Measurements from ENCODE around the gene TTC38.

Gene TTC38

DNA sequence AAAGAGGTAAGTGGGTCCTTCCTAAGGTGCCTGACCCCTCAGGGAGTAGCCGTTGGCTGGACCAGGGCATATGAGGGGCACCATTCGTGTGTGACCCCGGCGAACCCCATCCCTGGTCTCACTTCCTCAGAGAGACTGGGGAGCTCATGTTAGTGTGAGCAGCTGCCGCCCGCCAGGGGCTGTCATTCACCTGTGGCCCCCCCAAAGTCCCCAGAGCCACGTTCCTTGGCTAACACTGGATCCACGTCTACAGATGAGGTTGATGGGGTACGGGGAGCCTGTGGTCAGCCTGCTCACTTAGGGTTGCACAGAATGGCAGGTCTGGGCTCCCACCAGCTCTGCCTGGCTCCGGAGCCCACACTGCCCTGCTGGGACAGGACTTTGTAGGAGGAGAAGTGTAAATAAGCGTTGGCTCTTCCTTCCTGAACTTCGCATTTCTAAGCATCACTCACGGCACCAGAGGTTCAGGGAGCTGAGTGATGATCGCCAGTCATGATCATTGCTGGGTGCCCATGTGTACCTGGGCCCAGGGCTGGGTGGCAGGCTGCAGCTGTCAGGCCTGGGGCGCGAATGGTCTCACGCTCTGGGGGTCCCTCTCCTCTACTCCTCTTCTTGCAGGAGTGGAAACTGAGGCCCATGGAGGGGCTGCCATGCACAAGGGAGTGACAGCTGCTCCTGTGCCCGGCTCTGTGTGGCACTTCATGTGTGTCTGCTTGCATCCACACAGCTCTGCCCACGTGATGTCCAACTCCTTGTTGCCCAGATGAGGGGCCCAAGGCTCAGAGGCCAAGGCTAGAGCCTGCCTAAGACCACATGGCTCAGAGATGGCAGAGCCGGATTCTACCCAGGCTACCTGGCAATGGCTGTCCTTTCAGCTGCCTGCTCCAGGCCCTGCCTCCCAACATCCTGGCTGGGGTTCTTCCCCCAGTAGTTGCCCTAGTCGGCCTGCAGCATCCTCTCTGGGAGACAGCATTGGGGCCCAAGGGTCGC lies 11.1 kb downstream of the TTC38 start:
- DNase-seq (ENCODE audit: low read depth), result no peak

DNA sequence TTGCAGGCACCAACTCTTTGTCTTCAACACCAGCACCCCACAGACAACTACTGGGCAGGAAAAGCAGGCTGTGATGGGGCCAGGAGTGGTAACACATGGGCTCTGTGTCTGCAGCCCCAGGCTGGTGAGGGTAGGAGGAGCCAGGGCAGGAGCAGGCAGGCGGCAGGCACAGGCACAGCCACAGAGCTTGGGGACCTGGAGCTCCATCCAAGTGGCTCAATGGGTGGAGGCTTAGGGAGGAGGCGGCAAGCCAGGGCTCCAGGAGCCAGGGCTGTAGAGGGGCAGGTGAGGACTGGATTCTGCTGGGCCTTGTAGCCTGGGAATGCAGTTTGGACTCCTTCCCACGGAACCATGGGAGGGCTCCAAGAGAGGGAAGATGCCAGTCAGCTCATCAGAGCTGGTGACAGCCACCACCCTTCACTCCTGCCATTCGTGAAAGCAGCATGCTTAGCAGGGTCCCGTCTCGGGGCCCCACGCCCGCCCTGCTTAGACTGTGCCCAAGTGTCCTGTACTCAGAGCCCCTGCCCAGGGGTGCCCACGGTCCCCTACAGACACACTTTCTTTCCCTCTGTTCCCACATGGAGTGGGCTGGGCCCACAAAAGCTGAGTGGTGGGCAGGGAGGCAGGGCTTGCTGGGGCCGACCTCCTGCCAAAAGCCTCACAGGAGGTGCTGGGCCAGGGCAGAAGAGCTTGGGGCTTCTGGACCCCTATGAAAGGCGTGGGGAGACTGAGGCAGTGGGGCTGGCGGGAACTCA lies 12.4 kb downstream of the TTC38 start:
- no peak for DNase-seq (ENCODE audit: low read depth)

DNA sequence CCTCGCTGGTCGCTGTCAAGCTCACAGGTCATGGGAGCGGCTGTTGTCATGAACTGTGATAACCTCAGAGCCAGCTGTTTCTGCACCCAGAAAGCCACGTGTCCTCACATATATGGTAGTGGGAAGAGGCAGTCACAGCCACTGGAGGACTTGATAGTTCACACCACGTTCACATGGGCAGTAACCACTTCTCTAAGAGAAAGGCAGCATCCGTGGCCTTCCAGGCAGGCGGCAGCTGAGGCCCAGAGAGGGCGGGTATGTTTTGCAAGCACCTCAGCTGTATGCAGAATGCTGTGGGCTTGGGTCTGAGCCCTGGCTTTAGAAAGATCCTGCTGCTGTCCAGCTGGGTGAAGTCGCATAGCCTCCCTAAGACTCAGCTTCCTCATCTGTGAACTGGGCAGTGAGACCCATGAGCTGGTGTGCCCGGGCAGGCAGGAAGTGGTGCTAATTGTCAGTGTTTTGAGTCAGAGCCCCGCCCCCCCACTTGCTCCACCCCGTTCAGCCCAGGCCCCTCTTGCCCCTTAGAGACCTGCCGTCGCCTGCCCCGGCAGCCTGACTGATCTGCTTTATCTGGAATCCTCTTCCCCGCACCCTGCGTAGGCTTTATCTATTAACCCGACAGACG lies 13.3 kb downstream of the TTC38 start:
- DNase-seq (ENCODE audit: low read depth), result no peak

- DNase-seq (ENCODE audit: low read depth), result no peak
Observed at GRCh38 chr22:46281866-46282678, 14.3 kb downstream of the TTC38 start.

- no peak for DNase-seq (ENCODE audit: low read depth)
Observed at GRCh38 chr22:46286006-46286405, 18.2 kb downstream of the TTC38 start.

- no peak for DNase-seq (ENCODE audit: low read depth)
Observed at GRCh38 chr22:46286941-46287872, 19.4 kb downstream of the TTC38 start.

- no peak for DNase-seq (ENCODE audit: low read depth)
Observed at GRCh38 chr22:46287873-46288751, 20.3 kb downstream of the TTC38 start.

- DNase-seq (ENCODE audit: low read depth), result no peak
Observed at GRCh38 chr22:46288846-46289243, 21.0 kb downstream of the TTC38 start.

DNA sequence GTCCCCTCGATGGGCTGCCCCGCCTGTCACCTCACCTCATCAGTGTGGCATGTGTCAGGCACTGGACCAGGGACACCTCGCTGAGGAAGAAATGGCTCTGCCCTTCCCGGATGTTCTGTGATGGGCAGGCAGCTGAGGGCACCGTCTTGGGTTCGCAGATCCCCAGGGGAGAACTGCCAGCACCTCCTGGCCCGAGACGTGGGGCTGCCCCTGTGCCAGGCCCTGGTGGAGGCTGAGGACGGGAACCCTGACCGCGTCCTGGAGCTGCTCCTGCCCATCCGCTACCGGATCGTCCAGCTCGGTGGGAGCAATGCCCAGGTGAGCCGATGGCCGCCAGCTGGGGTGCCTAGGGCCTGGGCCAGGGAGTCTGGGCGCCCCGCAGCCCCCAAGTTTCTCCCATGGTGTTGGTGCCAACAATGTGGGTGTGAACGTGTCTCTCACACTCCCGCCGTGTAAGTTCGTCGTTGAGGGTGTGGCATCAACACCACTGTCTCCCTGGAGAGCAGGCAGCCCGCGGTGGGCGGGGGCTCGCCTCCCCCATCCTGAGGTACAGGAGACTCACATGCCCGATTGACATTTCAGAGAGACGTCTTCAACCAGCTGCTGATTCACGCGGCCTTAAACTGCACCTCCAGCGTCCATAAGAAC lies 21.6 kb downstream of the TTC38 start:
- no peak for DNase-seq (ENCODE audit: low read depth)

DNA sequence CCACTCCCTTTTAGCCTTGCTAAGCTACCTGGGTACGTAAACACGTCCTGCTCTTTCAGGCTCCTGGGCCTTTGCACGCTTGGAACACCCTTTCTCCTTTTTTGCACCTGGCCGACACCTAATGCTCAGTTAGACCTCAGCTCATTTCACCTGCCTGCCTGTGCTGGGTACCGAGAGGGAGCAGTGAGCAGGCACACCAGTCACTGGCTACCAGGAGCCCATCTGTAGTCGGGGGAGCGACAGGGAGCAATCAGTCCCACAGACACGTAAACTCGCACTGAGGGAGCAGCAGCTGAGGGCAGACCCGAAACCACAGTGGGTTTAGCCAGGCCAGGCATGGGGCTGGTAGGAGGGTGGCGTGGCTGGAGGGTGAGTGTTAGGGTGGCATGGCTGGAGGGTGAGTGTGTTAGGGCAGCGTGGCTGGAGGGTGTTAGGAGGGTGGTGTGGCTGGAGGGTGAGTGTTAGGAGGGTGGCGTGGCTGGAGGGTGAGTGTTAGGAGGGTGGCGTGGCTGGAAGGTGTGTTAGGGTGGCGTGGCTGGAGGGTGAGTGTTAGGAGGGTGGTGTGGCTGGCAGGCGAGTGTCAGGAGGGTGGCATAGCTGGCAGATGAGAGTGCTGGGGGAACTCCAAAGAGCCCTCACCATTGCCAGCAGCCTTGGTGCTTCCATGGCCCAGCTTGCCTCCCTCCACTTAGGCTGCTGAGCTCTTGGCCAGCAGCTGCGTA lies 22.5 kb downstream of the TTC38 start:
- no peak for DNase-seq (ENCODE audit: low read depth)

DNA sequence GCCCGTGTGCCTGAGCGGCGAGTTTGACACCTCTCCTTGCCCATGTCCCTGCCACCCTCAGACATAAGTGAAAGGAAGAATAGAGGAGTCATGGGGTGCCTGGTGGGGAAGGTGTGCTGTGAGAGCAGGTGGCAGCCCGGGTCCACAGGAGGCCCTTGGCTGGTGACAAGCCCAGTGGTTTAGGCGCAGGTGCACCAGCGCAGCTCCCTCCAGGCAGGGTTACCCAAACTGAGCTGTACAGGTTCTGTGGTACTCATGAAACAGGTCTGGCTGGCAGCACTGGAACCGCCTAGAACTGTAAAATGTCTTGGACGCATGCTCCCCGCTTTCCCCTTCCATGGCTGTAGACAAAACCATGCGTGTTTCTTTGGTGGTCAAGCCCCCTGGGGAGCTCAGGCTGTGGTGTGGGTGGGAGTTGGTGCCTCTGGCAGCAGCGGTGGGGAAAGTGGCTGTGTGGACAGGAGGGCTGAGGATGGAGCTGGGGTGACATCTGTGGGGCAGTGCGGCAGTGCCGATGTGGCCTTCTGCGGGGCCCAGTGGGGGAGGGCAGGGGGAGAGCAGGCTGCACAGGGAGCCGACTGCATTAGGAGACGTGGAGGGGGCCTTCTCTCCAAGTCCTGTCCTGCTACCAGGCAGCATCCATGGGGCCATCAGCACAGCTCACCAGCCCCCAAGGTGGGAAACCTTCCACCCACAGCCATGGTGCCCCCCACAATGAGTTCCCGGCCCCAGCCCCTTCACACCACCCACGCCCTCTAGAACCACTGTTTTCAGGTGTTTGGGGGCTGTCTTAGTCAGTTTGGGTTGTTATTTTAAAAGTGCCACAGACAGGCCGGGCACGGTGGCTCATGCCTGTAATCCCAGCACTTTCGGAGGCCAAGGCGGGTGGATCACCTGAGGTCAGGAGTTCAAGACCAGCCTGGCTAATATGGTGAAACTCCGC lies 23.3 kb downstream of the TTC38 start:
- DNase-seq (ENCODE audit: low read depth), result no peak

GRCh38 chr22:46292173-46292572 lies 24.4 kb downstream of the TTC38 start:
- DNase-seq (ENCODE audit: low read depth), result no peak

DNA sequence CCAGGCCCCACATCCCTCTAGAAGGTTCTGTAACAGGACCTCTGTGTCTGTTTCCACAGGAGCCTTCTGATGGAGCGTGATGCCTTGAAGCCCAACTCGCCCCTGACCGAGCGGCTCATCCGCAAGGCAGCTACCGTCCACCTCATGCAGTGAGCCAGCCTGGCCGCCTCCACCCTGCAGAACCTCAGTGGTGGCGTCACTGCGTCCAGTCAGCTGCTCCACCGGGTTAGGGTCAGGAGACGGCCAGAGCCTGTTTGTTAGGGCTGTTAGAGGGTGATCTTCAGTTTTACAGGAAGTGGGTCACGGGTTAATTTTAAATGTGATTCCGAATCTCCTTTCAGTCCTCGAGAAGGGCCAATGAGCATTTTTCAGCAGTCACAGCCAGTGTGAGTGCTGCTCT lies 24.9 kb downstream of the TTC38 start:
- no peak for DNase-seq (ENCODE audit: low read depth)

GRCh38 chr22:46293577-46294260 lies 25.9 kb downstream of the TTC38 start:
- DNase-seq (ENCODE audit: low read depth), result no peak

GRCh38 chr22:46294784-46295183 lies 27.0 kb downstream of the TTC38 start:
- no peak for DNase-seq (ENCODE audit: low read depth)

DNA sequence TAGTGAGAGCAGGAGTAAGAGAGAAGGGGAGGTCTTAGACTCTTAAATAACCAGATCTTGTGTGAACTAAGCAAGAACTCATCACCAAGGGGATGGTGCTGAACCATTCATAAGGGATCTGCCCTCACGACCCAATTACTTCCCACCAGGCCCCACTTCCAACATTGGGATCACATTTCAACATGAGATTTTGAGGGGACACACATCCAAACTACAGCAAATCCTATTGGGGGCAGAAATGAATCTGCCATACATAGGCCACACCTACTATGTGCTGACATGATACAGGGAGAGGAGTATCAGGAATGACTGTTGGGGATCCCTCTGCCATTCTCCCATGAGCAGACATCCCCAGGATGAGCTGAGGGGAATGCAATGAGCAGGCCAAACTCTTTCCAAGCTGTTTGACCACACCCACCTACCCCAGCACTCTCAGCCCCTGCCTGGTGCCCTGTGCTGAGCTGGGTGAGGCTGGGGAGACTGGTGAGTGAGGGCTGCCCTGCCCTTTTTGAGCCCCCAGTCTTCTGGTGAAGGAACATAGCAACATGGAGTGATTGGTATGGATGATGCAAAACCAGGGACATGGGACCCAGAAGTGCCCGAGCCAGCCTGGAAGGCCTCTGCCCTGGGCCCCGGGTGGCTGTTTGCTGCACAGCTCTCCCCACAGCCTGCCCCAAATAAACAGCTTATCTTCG lies 27.6 kb downstream of the TTC38 start:
- DNase-seq (ENCODE audit: low read depth), result no peak
